NCI-H2081 (cell line): Measurements from ENCODE around the gene PROZ.

Experiments used
- DNase-seq, 2 experiments: peaks; one replicate each; lab custom pipeline; 2025; lab: John Stamatoyannopoulos, UW

PROZ gene

DNA sequence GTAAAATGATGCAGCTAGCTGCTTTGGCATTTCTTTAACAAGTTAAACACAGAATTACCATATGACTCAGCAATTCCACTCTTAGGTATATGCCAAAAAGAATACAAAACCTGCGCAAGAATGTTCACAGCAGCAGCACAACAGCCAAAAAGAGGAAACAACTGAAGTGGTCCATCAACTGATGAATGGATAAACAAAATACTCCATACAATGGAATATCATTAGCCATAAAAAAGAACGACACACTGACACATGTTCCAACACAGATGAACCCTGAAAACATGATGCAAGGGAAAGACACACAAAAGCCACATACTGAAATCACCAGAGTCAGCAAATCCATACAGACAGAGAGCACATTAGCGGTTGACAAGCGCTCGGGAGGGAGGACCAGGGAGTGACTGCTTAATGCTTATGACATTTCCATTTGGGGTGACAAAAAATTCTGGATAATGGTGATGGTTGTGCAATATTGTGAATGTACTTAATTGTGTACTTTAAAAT is 47.0 kb downstream of the PROZ start:
- no peak for DNase-seq

DNA sequence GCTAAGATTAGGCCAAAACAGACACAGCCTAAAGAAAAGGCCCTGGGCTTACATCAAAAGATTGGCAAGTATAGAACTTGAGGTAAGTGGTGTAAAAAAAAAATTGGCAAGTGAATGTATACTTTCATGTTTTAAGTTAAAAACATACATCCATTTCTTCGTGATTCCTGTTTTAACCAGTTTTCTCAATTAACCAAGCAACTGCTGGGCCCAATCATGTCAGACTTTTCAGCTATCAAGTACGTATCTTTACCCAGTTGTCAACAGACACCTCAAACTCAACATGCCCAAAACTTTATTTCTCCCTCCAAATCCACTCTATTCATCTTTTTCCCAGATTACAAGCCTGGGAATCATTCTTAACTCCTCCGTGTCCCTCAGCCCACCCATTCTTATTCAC is 49.0 kb downstream of the PROZ start:
- DNase-seq: no peak

DNA sequence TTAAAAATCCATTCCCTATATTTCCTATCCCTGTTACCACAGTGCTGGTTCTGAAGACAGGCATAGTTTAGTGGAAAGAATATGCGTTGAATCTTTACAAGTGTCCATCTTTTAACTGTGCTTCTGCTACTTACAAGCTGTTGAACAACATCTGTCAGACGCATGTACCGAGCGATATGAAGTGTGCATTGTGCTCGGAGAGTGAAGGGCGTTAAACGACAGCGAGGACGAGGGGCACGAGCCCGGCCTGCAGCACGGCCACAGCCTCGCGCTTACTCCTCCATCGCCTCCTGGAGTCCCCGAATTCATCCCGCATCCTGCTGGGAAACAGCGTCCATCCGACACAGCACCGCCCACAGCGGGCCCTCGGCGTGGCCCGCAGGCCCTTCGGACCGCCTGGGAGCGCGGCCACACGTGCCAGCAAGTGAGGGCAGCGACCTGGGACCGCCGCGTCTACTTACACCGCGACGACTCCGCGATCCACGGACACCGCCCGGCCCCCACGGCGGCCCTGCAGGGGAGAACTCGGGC is 49.5 kb downstream of the PROZ start:
- DNase-seq: peak; percentile 31 to 42

GRCh38 chr13:113208421-113209335 is 50.2 kb downstream of the PROZ start, which contains the start of gene PCID2:
Gene PCID2 (minus strand): TSS chr13:113208669. CDS start chr13:113208634, 35 bp downstream.
- DNase-seq: peak; percentile 87 to 93

- peak; percentile 66 to 69 for DNase-seq
Measured at GRCh38 chr13:113209336-113209758, 50.9 kb downstream of the PROZ start, which contains the start of gene CUL4A. Gene CUL4A (plus strand): TSS chr13:113209613. CDS start chr13:113209628, 15 bp downstream.

GRCh38 chr13:113209759-113210421 is 51.4 kb downstream of the PROZ start:
- peak; percentile 23 to 56 for DNase-seq

DNA sequence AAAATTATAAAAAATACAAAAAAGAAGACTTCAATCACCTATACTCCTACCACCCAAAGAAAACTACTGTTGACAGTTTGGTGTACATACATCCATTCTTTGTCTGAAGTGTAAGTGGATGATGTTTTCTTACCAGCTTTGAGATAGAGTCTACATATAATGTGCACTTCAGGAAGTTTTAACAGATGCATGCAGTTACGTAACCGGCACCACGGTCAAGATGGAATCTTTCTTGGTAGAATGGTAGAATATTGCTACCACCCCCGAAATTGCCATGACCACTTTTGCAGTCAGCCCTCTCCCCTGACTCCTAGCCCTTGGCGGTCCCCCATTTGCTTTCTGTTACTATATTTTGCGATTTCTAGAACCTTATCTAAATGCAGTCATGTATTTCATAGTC is 52.4 kb downstream of the PROZ start:
- DNase-seq: no peak

GRCh38 chr13:113211774-113212173 is 53.3 kb downstream of the PROZ start:
- DNase-seq: no peak

- peak in 1 of 2 experiments; percentile 12 for DNase-seq
Measured at GRCh38 chr13:113216254-113217048, 58.0 kb downstream of the PROZ start.

- no peak for DNase-seq
Measured at GRCh38 chr13:113218586-113218985, 60.1 kb downstream of the PROZ start.

DNA sequence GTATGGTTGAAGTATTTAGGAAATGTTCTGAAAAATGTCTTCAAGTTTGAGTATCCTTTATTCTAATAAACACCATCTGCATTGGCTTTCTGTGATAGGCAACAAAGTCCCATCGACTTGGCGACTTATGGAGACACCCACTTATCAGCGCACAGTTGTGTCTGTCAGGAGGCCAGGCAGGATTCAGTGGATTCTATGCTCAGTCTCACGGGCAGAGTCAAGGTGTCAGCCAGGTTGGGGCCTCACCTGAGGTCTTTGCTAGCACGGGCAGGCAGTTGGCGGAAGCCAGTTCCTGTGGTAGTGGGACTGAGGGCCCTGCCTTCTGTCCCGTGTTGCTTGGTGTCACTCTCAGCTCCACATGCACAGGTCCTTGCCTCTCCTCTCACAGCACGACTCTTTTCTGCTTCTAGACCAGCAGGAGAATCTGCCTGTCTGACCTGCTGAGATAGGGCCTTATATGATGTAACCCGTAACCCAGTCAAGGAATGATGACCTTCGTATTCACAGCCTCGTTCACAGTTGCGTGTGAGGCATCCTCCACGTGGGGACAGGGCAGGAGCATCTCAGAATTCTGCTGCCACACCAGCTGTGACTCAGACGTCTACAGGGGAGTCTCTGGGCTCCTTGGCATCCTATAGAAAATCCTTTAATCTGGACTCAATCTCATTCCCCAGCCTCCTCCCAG is 61.0 kb downstream of the PROZ start:
- no peak for DNase-seq

DNA sequence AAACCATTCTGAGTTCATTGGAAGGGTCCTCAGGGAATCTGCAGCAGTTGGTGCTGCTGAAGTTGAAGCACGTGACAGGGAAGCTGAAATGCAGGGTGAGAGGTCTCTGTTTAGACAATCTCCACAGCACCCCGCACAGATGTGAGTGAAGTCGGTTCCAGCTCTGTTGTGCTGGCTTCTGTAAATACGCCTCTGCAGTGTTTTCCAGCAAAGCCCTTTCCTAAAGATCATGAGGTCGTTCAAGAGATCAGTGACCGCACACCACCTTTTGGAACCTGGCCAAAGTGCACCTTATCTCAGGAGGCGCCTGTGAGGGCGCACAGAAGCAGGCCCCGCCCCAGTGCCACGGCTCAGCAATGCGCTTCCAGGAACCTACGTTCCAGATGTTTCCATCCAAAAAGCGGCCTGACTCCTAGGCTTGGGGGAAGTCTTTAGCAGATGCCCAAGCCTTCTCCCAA is 61.7 kb downstream of the PROZ start:
- DNase-seq: no peak

- DNase-seq: no peak
Measured at GRCh38 chr13:113220877-113221276, 62.4 kb downstream of the PROZ start.
